NB4 (cell line): Measurements from ENCODE around the gene CRELD2.

ENCODE experiments used
- MAX ChIP-seq: IDR thresholded peaks from 2 replicates; pipeline ENCODE4 v1.6.1; 2011; ENCODE audit warnings: low read depth, low read length
- POLR2A ChIP-seq: IDR thresholded peaks from 2 replicates; pipeline ENCODE4 v1.6.1; 2011; ENCODE audit warnings: mild to moderate bottlenecking; ENCODE audit not compliant: insufficient read length; ENCODE audit errors: extremely low read depth

- TF ChIP-seq MAX (no peak), POLR2A (no peak)
These were observed 7.2 kb downstream of the CRELD2 start for GRCh38 chr22:49925525-49926128.
